Pancreas (tissue), 10 donors: ENCODE data around the gene TMEM269. TPM values are rescaled to one million over a fixed set of nuclear protein-coding genes. Genes with fewer than 3 reads are reported as not detected.

Experiments used
- ATAC-seq, 4 donors: fragments of 200-7000 bp; cut with Tn5 transposase; one replicate each; pipeline versions ENCODE4 v1.8.0 to v1.9.1; 2020; ENCODE audit warnings: mild to moderate bottlenecking in 4 of 4, moderate library complexity in 4 of 4
- DNase-seq, 6 donors: peaks; one replicate each; pipeline ENCODE4 v3.0.0-alpha.2; 2020
- FAIRE-seq: peaks from 2 replicates; lab custom pipeline; 2012; peaks lifted over from hg19 to GRCh38; lab: Jason Lieb, UNC
- H3K27ac ChIP-seq, 4 donors: fragments of 200-600 bp; sonication (generic); 1 replicate in 3 of 4; 2 replicates in 1 of 4; pipeline versions ENCODE4 v1.5.0 to v1.8.0; 2020
- H3K27me3 ChIP-seq, 4 donors: fragments of 200-600 bp; one replicate each; pipeline ENCODE4 v1.8.0; 2021
- H3K36me3 ChIP-seq, 3 donors: fragments of 200-600 bp; sonication (generic) in 1 of 3; one replicate each; pipeline versions ENCODE4 v1.5.0 to v1.8.0; 2020 to 2021
- H3K4me1 ChIP-seq, 3 donors: fragments of 200-600 bp; one replicate each; pipeline ENCODE4 v1.8.0; 2021
- H3K4me3 ChIP-seq, 4 donors: fragments of 200-600 bp; sonication (generic) in 2 of 4; one replicate each; pipeline versions ENCODE4 v1.5.0 to v1.8.0; 2020 to 2021
- H3K9me3 ChIP-seq, 4 donors: fragments of 200-600 bp; one replicate each; pipeline ENCODE4 v1.8.0; 2021
- WGBS, 2 donors: extraction: QIAGEN DNeasy Blood & Tissue Kit; methylation state at CpG; one replicate each; pipeline ENCODE4 v1.1.7; 2013; 5-methylcytosine and 5-hydroxymethylcytosine counted together
- intact Hi-C, 3 donors: fragments of 100-400 bp; cut with DNase I; formaldehyde crosslinking; loops; one replicate each; pipeline versions ENCODE4 v1.11.1 to v1.14.2; 2022
- polyA plus RNA-seq, 2 donors: library from polyadenylated mRNA; stranded (reverse); fragments of 200-250 nt; gene quantifications; one replicate each; pipeline ENCODE4 v1.2.3, GENCODE V29; 2013
- total RNA-seq, 6 donors: library from RNA; stranded (reverse); fragmentation: NEBNext Ultra II Directional in 4 of 6; extraction: Animal tissue kit (Norgen Biotek cat#: 25700) in 4 of 6; gene quantifications; one replicate each; pipeline versions ENCODE4 v1.2.1 to v1.2.4, GENCODE V29; 2021 to 2023
- TF ChIP-seq, protein P1 (sequence below), 4 donors: fragments of 200-600 bp; sonication (generic) in 3 of 4; IDR thresholded peaks; one replicate each; pipeline versions ENCODE4 v1.5.0 to v1.8.0; 2021; ENCODE audit warnings: antibody characterized with exemption in 4 of 4
- donor health status: healthy with polysubstance abuse.
- donor health status: DM: no; HTN: no; CAD: no; lungs with moderate emphysema.
- donor health status: DM: no; HTN: no; CAD: no.
- donor health status: control.
- donor health status: control.
- donor health status: Bipolar disorder and iron deficiency.
- donor health status: DM: yes; HTN: yes; CAD: no.
- donor health status: DM: no; HTN: no; CAD: no.
- donor health status: DM: no; HTN: no; CAD: no.
- donor health status: DM: yes; HTN: yes; CAD: no.

TMEM269 gene
- total and polyA plus RNA-seq, 8 donors = 0.04 to 0.35 (median 0.21) TPM; not detected in 4

DNA sequence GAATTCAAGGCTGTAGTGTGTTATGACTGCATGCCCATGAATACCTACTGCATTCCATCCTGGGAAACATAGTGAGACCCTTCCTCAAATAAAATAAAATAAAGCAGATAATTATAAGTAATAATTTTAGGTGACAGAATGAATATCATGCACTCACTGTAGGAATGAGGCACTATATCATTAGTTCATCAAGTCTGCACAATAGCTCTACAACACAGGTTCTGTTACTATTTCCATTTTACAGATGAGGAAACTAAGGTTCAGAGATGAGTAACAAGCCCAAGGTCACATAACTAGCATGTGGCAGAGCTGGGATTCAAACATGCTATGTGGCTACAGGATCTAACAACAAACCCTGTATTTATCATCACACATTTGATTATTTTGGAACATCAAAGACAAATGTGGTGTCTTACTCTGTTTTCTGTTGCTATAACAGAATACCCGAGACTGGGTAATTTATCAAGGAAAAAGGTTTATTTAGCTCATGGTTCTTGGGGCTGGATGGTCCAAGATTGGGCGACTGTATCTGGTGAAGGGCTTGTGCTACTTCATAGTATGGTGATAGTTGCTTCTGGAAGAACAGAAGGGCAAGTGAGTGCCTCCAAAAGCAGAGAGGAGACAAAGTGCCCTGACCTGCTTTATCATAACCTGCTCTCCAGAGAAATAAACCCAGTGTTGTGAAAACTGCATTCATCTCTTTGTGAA, 56.8 kb downstream of the TMEM269 start:
- intact Hi-C loops = no loop called here
- Histone ChIP-seq H3K27me3 (no peaks in the 10 kb centered on the region), H3K27ac (no peak overlapping the region), H3K36me3 (no peaks in the 10 kb centered on the region), H3K4me1 (peaks cover 0 to 3% (median 0%) of the 10 kb centered on the region in 3 donors), H3K9me3 (no peaks in the 10 kb centered on the region), H3K4me3 (no peak overlapping the region)
- no peak for FAIRE-seq
- no peak for DNase-seq
- TF ChIP-seq, protein P1, sequence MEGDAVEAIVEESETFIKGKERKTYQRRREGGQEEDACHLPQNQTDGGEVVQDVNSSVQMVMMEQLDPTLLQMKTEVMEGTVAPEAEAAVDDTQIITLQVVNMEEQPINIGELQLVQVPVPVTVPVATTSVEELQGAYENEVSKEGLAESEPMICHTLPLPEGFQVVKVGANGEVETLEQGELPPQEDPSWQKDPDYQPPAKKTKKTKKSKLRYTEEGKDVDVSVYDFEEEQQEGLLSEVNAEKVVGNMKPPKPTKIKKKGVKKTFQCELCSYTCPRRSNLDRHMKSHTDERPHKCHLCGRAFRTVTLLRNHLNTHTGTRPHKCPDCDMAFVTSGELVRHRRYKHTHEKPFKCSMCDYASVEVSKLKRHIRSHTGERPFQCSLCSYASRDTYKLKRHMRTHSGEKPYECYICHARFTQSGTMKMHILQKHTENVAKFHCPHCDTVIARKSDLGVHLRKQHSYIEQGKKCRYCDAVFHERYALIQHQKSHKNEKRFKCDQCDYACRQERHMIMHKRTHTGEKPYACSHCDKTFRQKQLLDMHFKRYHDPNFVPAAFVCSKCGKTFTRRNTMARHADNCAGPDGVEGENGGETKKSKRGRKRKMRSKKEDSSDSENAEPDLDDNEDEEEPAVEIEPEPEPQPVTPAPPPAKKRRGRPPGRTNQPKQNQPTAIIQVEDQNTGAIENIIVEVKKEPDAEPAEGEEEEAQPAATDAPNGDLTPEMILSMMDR (IDR thresholded peaks at IDR 0.05) = no peak
- 69 to 86% methylated on average over 2 of the region's 2 CpGs for WGBS, 2 donors
- no peak for ATAC-seq

DNA sequence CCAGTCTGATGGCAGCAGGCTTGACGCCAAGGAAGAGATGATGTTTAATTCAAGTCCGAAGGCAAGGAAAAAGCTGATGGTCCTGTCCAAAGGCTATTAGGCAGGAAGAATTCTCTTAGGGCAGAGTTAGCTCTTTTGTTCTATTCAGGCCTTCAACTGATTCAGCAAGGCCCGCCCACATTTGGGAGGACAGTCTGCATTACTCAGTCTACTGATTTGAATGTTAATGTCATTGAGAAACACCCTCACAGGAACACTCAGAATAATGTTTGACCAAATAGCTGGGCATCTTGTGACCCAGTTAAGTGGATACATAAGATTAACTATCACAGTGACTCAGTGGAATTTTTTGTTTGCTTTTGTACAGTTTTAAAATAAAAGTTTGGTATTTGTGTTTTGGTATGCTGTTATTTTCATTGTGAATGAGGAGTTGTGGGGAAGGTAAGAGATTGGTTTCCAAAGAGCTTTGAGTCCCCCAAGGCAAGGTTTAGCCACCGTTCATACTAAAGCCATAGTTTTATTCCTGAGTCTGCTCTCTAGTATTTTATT, 59.9 kb downstream of the TMEM269 start:
- ATAC-seq (no peak), FAIRE-seq (no peak), DNase-seq (no peak)
- Histone ChIP-seq H3K9me3 (no peaks in the 10 kb centered on the region), H3K36me3 (no peaks in the 10 kb centered on the region), H3K27me3 (no peaks in the 10 kb centered on the region), H3K4me3 (no peak overlapping the region), H3K4me1 (peaks cover 0 to 13% (median 8%) of the 10 kb centered on the region in 3 donors), H3K27ac (no peak overlapping the region)
- WGBS, 2 donors = 91 to 94% methylated on average over 4 of the region's 4 CpGs
- intact Hi-C loops = no loop called here
- TF ChIP-seq, protein P1 (IDR thresholded peaks at IDR 0.05) = no peak

DNA sequence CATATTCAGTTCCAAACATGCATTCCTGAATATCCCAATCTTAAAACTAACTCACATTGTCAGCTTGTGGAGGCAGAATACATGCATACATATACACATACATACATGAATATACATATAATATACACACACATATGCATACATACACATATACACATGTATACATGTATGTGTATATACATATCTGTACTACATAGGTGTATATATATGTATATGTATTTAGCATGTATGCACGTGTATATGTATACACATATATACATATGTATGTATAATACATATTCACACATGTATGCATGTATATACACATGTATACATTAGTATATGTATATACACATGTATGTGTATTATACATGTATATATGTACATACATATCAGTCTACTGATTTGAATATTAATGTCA, 60.4 kb downstream of the TMEM269 start:
- Histone ChIP-seq H3K36me3 (no peaks in the 10 kb centered on the region), H3K27ac (no peak overlapping the region), H3K9me3 (no peaks in the 10 kb centered on the region), H3K4me1 (peaks cover 0 to 13% (median 8%) of the 10 kb centered on the region in 3 donors), H3K4me3 (no peak overlapping the region), H3K27me3 (no peaks in the 10 kb centered on the region)
- ATAC-seq (no peak), FAIRE-seq (peak; percentile 59), DNase-seq (no peak)
- WGBS, 2 donors = 53 to 61% methylated on average over 1 of the region's 1 CpG
- intact Hi-C loops = no loop called here
- TF ChIP-seq, protein P1 (IDR thresholded peaks at IDR 0.05) = no peak

DNA sequence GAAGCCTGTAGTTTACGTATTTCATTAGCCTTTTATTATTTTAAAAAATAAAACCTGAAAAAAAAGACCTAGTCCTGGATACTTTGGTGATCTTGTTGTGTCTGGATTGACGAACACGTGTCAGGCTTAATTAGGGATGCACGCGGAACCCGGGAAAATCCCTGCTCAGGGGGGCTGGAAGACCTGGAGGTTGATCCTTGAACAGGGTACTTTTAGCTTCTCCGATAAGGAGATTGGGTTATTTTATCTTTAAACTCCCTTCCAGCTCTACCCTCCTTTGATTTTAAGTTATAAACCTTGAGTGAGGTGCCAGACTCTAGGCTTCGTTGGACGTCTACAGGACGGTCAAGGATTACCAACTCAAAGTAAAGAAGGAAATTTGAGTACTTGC, 61.1 kb downstream of the TMEM269 start:
- 6 to 8% methylated on average over 10 of the region's 10 CpGs for WGBS, 2 donors
- no peak for FAIRE-seq
- no peaks in the 10 kb centered on the region for H3K36me3 ChIP-seq

More for the DNA sequence above, 61.1 kb downstream of the TMEM269 start:
- peak; percentile 5 to 13 (median 8) for ATAC-seq
- H3K9me3 ChIP-seq = no peaks in the 10 kb centered on the region
- peaks cover 0 to 13% (median 8%) of the 10 kb centered on the region in 3 donors for H3K4me1 ChIP-seq
- TF ChIP-seq, protein P1 (IDR thresholded peaks at IDR 0.05) = no peak
- no peaks in the 10 kb centered on the region for H3K27me3 ChIP-seq
- no peak for DNase-seq
- peak overlapping the region; percentile 75 to 95 (median 90) for H3K4me3 ChIP-seq
- intact Hi-C loops = no loop called here
- no peak overlapping the region for H3K27ac ChIP-seq
